ENCODE results near the gene PAIP2.
"Not testable (repeated sequence)": the region's sequence is repeated elsewhere in the genome, so short reads cannot be mapped to it uniquely, and the experiment has no call there.

Gene PAIP2

GRCh38 chr5:139393497-139394122, 52.0 kb downstream of the PAIP2 start:
- no peak for DNase-seq

DNA sequence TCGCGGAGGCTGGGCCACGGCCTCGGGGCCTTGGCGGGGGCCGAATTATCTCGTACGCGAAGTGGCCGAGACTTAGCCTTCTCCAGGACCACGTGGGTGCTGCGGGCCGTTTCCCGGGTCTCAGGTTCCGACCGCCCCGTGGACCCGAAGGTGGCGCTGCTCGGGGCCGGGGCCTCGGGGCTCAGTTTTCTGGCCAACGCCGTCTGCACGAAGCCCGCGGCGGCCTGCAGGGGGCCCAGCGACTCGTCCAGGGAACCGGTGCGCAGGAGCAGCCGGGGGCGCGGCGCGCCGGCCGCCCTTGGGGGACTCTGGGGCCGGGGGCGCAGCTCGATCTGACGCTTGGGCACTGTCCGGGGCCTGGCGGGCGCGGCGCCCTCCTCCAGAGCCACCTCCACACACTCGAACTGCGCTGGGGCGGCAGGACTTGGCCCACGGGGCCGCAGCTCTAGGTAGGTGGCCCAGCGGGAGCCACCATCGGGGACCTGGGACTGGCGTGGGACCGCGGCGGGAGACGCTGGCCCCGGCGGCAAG, 52.5 kb downstream of the PAIP2 start:
- no peak for DNase-seq

- no peak for DNase-seq
Measured at GRCh38 chr5:139394654-139395566, 53.3 kb downstream of the PAIP2 start, which contains the start of gene PROB1. Gene PROB1, minus strand, starts transcription at chr5:139395104. Its CDS starts 23 bp downstream, at chr5:139395081.

DNA sequence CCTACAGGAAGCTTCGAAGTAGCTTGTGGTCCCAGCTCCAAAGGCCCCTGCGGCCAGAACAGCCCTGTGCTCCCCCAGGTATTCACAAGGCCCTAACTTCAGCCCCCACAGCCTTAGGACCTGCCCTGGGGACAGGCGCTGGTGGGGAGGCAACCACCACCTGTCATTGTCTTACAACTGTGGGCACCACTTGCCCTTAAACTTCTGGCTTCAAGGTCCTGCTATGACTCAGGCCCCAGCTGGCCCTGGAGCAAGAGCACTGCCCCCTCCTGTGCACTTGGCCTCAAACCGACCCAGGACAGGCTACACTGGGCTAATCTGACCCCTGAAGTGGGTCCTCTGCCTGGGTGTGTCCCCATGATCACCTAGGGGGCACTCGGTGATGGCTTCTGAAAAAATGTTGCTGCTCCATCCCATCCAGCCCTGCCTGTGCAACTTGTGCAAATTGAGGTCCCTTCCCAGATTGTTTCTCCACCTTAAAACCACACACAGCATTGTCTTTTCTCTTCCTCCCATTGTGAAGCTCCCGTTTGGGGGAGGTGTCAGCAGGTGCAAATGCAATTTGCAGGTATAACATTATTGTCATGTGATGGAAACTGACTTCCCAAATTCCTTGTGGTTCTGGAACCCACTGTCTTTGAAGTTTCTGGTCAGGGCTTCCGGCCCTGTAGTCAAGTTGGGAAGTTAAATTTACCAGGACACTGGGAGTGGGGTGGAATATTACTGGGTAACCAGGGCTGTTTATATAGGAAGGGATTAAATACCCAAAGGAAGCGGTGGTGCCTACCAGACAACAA, 54.4 kb downstream of the PAIP2 start:
- no peak for DNase-seq

DNA sequence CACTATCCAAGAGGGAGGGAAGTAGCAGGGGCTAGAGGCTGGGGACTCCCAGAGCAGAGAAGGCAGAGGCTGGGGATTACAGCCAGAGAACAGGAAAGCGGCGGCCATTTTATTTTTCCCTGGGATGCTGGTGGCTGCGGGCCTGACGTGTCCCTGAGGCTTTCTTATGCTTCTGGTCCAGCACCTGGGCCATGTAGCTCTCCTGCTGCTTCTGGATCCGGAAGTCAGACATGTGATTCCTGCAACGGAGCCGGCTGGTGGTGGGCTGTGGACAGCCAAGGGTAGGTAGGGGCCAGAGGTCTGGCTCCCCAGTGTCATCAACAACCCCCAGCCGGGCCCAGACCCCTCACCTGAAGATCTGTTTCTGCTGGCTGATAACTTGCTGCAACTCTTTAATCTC, 55.0 kb downstream of the PAIP2 start:
- no peak for DNase-seq

GRCh38 chr5:139397921-139398320, 56.3 kb downstream of the PAIP2 start:
- DNase-seq: no peak

DNA sequence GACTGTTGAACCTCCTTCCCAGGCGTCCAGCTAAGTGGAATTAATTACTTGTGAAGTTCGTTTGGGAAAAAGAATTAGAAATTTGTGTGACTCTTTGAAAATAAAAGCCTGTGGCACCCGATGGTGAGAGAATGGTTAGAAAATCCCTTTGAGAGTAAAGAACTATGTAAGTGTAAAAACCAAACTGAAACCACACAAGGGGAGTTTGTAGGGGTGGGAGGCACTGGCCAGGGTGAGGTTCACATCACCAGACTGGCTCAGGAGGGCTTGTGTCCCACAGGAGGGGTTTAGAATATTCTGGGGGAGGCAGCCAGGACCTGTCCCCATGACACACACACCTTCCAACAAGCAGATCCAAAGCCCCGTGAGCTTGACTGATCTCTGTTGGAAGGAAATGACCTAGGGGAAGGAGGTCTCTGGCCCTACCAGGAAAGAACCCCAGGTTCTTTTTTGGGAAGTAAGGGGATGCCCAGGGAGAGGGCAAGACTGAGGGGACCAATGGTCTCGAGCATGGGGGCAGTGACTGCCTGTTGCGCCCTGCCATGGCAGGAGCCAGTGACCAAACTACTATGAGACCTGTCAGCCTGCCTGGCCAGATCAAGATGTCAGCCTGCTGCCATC, 58.0 kb downstream of the PAIP2 start:
- DNase-seq: no peak

DNA sequence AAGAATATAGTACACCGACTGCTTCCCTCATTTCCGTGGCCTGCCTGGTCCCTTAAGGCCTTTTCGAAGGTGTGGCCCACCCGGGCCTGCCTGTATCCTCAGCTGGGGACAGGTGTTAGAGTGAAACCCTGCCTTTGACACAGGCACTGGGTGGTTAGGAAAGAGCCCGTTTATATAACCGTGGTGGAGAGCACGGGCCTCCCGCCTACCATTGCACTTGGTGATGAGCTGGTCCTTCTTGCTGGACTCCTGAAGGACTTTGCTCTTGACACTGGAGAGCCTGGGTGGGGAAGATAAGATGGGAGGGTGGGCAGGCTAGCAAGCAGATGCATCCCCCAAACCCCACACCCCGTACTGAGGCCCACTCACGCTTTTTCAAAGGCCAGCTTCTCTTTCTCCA, 59.9 kb downstream of the PAIP2 start:
- DNase-seq: no peak

GRCh38 chr5:139402561-139403158, 61.0 kb downstream of the PAIP2 start:
- no peak for DNase-seq

- no peak for DNase-seq
Measured at GRCh38 chr5:139403418-139403786, 61.7 kb downstream of the PAIP2 start.

DNA sequence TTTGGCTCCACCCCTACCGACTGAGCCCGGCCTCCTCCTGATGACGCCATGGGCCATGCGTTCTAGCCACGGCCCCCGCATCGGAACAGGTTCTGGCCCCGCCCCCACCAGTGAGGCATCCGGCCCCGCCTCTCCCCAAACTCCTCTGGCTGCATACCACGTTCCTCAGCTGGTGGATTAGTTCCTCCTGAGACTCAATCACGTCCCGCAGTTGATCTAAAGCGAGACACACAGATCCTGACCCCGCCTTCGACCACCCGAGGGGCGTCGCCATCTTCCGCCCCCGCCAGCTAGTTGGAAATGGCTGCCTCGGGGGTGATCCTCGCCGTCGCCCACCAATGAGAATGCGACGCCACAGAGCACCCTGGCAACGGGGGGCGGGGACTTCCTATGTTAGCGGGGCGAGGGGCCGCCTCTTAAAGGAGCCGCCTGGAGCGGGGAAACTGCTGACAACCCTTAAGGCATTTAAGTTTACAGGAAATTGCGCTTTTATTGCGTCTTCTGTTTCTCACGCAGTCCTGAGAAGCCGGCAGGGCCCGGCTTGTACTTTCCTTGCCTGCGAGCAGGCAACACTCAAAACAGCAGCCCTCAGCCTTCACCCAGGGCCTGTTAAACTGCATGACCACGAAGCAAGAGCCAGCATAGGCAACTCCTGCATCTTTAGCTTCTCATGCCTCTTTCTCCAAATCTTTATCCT, 62.3 kb downstream of the PAIP2 start, which contains the start of gene SPATA24:
Gene SPATA24, minus strand, starts transcription at position 303 of the 697 bp plus-strand sequence. Its CDS starts 29 bp downstream, at position 274.
- DNase-seq: peak; percentile 97 to 98

DNA sequence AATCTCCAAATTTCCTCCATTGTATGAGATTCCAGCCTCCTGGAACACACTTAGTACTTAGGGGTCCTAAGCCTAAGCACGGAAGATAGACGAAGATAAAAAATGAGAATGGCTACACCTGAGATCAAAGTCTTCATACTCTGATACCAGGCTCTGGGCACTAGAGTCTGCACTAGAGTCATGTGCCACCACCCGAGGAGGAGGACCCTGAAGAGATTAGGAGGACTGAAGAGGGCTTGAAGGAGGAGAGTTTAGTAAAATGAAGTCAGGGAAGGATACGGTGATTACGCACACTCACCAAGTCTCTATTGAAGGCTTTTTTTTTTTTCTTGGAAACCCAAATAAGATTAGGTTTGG, 62.8 kb downstream of the PAIP2 start:
- no peak for DNase-seq

- DNase-seq: no peak
Measured at GRCh38 chr5:139406963-139407362, 65.3 kb downstream of the PAIP2 start.

- DNase-seq: no peak
Measured at GRCh38 chr5:139407517-139407916, 65.9 kb downstream of the PAIP2 start.

- no peak for DNase-seq
Measured at GRCh38 chr5:139408191-139408590, 66.5 kb downstream of the PAIP2 start.

- not testable (repeated sequence) for DNase-seq
Measured at GRCh38 chr5:139409116-139409515, 67.5 kb downstream of the PAIP2 start.

GRCh38 chr5:139410121-139410992, 68.7 kb downstream of the PAIP2 start:
- DNase-seq: no peak

GRCh38 chr5:139410993-139411828, 69.6 kb downstream of the PAIP2 start:
- no peak for DNase-seq

- DNase-seq: no peak
Measured at GRCh38 chr5:139413153-139413552, 71.5 kb downstream of the PAIP2 start.

DNA sequence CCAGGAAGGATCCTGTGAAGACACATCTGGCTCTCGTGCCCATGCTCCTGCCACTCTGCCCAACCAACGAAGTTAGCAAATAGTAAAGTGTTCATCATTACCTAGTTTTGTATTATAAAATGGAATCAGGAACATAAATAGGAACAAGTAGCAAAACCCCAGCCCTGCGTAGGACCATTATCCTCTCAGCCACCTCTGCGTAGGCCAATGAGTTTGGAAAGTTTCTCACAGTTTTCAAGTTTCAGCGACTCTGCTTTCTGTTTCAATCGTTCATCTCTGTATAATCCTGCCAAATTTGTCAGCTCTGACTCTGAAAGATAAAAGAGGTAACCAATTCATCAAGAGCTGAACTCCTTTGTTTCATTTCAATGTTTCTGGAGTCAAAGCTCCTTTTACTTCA, 72.3 kb downstream of the PAIP2 start:
- DNase-seq: no peak
